ENCODE results near the gene TRIM58. TPM values are rescaled to one million over a fixed set of nuclear protein-coding genes. Genes with fewer than 3 reads are reported as not detected.

The TRIM58 gene
- polyA plus RNA-seq, 3 donors = 0.43 to 0.83 (median 0.68) TPM

- 82% methylated on average over 11 of the region's 14 CpGs for WGBS (ENCODE audit: insufficient coverage)
- Mint-ChIP-seq H3K27me3 (ENCODE audit: low read depth in 3 of 3) (peaks cover 11 to 40% (median 24%) of the 10 kb centered on the region in 3 donors), H3K27ac (peak overlapping the region in 1 of 7 donors; percentile 5), H3K4me1 (peaks cover 47% of the 10 kb centered on the region), H3K36me3 (peaks cover 0 to 3% of the 10 kb centered on the region in 2 donors), H3K4me3 (no peak overlapping the region), H3K9me3 (peaks cover 0 to 4% (median 0%) of the 10 kb centered on the region in 7 donors)
- Histone ChIP-seq H3K79me2 (ENCODE audit: insufficient read depth, low read length) (no peaks in the 10 kb centered on the region), H3K9me3 (replicated peaks in 1 of 2; ENCODE audit: control insufficient read depth in 1 of 2, insufficient read depth in 1 of 2, low read length in 2 of 2) (no peaks in the 10 kb centered on the region), H4K20me1 (ENCODE audit: insufficient read depth, low read length) (no peaks in the 10 kb centered on the region), H3K27ac (ENCODE audit: low read depth in 1 of 2, low read length in 2 of 2) (no peak overlapping the region), H3K36me3 (replicated peaks in 1 of 2; ENCODE audit: control insufficient read depth in 1 of 2, insufficient read depth in 2 of 2, low read length in 2 of 2) (no peaks in the 10 kb centered on the region), H3K4me3 (replicated peaks in 1 of 3; ENCODE audit: low read depth in 2 of 3, low read length in 3 of 3) (no peak overlapping the region), H3K4me2 (replicated peaks; ENCODE audit: extremely low read depth, low read length, poor library complexity, severe bottlenecking) (no peak overlapping the region), H3K27me3 (ENCODE audit: control insufficient read depth in 2 of 2, insufficient read depth in 2 of 2, low read length in 2 of 2) (peaks cover 0 to 11% of the 10 kb centered on the region in 2 donors), H3K9ac (ENCODE audit: insufficient read depth, low read length, poor library complexity, severe bottlenecking) (no peak overlapping the region), H2AFZ (ENCODE audit: insufficient read depth, low read depth, low read length, poor library complexity, severe bottlenecking) (no peak overlapping the region), H3K4me1 (ENCODE audit: control insufficient read depth in 1 of 2, insufficient read depth in 2 of 2, low read length in 2 of 2) (peaks cover 26 to 39% of the 10 kb centered on the region in 2 donors)
- no peak for TF ChIP-seq CTCF (IDR thresholded peaks at IDR 0.05)
- intact Hi-C loops (cut with micrococcal nuclease) = no loop called here
- DNase-seq = no peak
These were observed 2.0 kb upstream of the TRIM58 start for GRCh38 chr1:247854899-247855545.

GRCh38 chr1:247855911-247856310, 1.1 kb upstream of the TRIM58 start:
- Histone ChIP-seq H3K4me3 (replicated peaks in 1 of 3; ENCODE audit: low read depth in 2 of 3, low read length in 3 of 3) (no peak overlapping the region), H3K4me1 (ENCODE audit: control insufficient read depth in 1 of 2, insufficient read depth in 2 of 2, low read length in 2 of 2) (peaks cover 26 to 39% of the 10 kb centered on the region in 2 donors), H3K36me3 (replicated peaks in 1 of 2; ENCODE audit: control insufficient read depth in 1 of 2, insufficient read depth in 2 of 2, low read length in 2 of 2) (no peaks in the 10 kb centered on the region), H3K79me2 (ENCODE audit: insufficient read depth, low read length) (no peaks in the 10 kb centered on the region), H3K27ac (ENCODE audit: low read depth in 1 of 2, low read length in 2 of 2) (no peak overlapping the region), H3K9ac (ENCODE audit: insufficient read depth, low read length, poor library complexity, severe bottlenecking) (no peak overlapping the region), H2AFZ (ENCODE audit: insufficient read depth, low read depth, low read length, poor library complexity, severe bottlenecking) (no peak overlapping the region), H3K4me2 (replicated peaks; ENCODE audit: extremely low read depth, low read length, poor library complexity, severe bottlenecking) (no peak overlapping the region), H3K9me3 (replicated peaks in 1 of 2; ENCODE audit: control insufficient read depth in 1 of 2, insufficient read depth in 1 of 2, low read length in 2 of 2) (no peaks in the 10 kb centered on the region), H3K27me3 (ENCODE audit: control insufficient read depth in 2 of 2, insufficient read depth in 2 of 2, low read length in 2 of 2) (peaks cover 0 to 11% of the 10 kb centered on the region in 2 donors), H4K20me1 (ENCODE audit: insufficient read depth, low read length) (no peaks in the 10 kb centered on the region)
- no peak for TF ChIP-seq CTCF (IDR thresholded peaks at IDR 0.05)
- Mint-ChIP-seq H3K4me3 (peak overlapping the region in 1 of 2 donors; percentile 39), H3K4me1 (peaks cover 47% of the 10 kb centered on the region), H3K9me3 (peaks cover 0 to 4% (median 0%) of the 10 kb centered on the region in 7 donors), H3K36me3 (peaks cover 3 to 6% of the 10 kb centered on the region in 2 donors), H3K27me3 (ENCODE audit: low read depth in 3 of 3) (peaks cover 12 to 40% (median 24%) of the 10 kb centered on the region in 3 donors), H3K27ac (no peak overlapping the region)
- WGBS (ENCODE audit: insufficient coverage) = 93% methylated on average over 2 of the region's 4 CpGs
- DNase-seq = no peak
- intact Hi-C loops (cut with micrococcal nuclease) = no loop called here

Measured in CD14-positive monocyte (primary cell).